Mesendoderm (in vitro differentiated cells): ENCODE data around the gene FILIP1L.

Experiments used
- DNase-seq: peaks from one replicate; pipeline ENCODE4 v3.0.0; 2013
- H2AK5ac ChIP-seq: 2 replicates; pipeline ENCODE4 v1.6.1; 2013; ENCODE audit warnings: low read length, inconsistent platforms
- H2BK120ac ChIP-seq: 2 replicates; pipeline ENCODE4 v1.6.1; 2013; ENCODE audit warnings: low read depth, mild to moderate bottlenecking, low read length, moderate library complexity, mixed read lengths
- H2BK15ac ChIP-seq: replicated peaks from 2 replicates; pipeline ENCODE4 v1.6.1; 2013; ENCODE audit warnings: low read depth, mild to moderate bottlenecking, moderate library complexity
- H2BK5ac ChIP-seq: 2 replicates; pipeline ENCODE4 v1.6.1; 2013; ENCODE audit warnings: low read length, inconsistent platforms
- H3K18ac ChIP-seq: 2 replicates; pipeline ENCODE4 v1.6.1; 2013; ENCODE audit warnings: mild to moderate bottlenecking, low read length, mixed read lengths
- H3K23ac ChIP-seq: one replicate; pipeline ENCODE4 v1.6.1; 2013; ENCODE audit warnings: low read length
- H3K27ac ChIP-seq: 2 replicates; pipeline ENCODE4 v1.5.1; 2013; ENCODE audit warnings: low read depth, mild to moderate bottlenecking, inconsistent platforms, low read length, moderate library complexity
- H3K27me3 ChIP-seq: 2 replicates; pipeline ENCODE4 v1.6.1; 2013; ENCODE audit warnings: low read length, control low read depth, mild to moderate bottlenecking, inconsistent platforms; ENCODE audit not compliant: insufficient read depth, poor library complexity
- H3K36me3 ChIP-seq: 2 replicates; pipeline ENCODE4 v1.6.1; 2013; ENCODE audit warnings: low read length, inconsistent platforms; ENCODE audit not compliant: control insufficient read depth, insufficient read depth
- H3K4ac ChIP-seq: one replicate; pipeline ENCODE4 v1.6.1; 2013; ENCODE audit warnings: low read depth, mild to moderate bottlenecking, low read length, moderate library complexity
- H3K4me1 ChIP-seq: 2 replicates; pipeline ENCODE4 v1.6.1; 2013; ENCODE audit warnings: low read depth, low read length, inconsistent platforms; ENCODE audit not compliant: control insufficient read depth
- H3K4me2 ChIP-seq: 2 replicates; pipeline ENCODE4 v1.6.1; 2013; ENCODE audit warnings: low read length
- H3K4me3 ChIP-seq: 2 replicates; pipeline ENCODE4 v1.5.1; 2013; ENCODE audit warnings: mild to moderate bottlenecking, low read length
- H3K56ac ChIP-seq: one replicate; pipeline ENCODE4 v1.6.1; 2013; ENCODE audit warnings: low read length
- H3K79me1 ChIP-seq: 2 replicates; pipeline ENCODE4 v1.6.1; 2013; ENCODE audit warnings: low read length, inconsistent platforms
- H3K79me2 ChIP-seq: 2 replicates; pipeline ENCODE4 v1.6.1; 2013; ENCODE audit warnings: mild to moderate bottlenecking, low read length; ENCODE audit not compliant: control insufficient read depth, insufficient read depth
- H3K9ac ChIP-seq: 2 replicates; pipeline ENCODE4 v1.6.1; 2013; ENCODE audit warnings: low read length, inconsistent platforms
- H4K5ac ChIP-seq: one replicate; pipeline ENCODE4 v1.6.1; 2013; ENCODE audit warnings: low read length
- H4K8ac ChIP-seq: one replicate; pipeline ENCODE4 v1.6.1; 2013; ENCODE audit warnings: low read depth, mild to moderate bottlenecking, control low read depth, low read length, moderate library complexity
- WGBS: extraction: QIAGEN DNeasy Blood & Tissue Kit; methylation state at CpG from one replicate; pipeline ENCODE4 v1.1.7; 2013; ENCODE audit warnings: low lambda C conversion rate, missing lambda C conversion rate; ENCODE audit not compliant: insufficient coverage; ENCODE audit errors: extremely low coverage; 5-methylcytosine and 5-hydroxymethylcytosine counted together

Gene FILIP1L

DNA sequence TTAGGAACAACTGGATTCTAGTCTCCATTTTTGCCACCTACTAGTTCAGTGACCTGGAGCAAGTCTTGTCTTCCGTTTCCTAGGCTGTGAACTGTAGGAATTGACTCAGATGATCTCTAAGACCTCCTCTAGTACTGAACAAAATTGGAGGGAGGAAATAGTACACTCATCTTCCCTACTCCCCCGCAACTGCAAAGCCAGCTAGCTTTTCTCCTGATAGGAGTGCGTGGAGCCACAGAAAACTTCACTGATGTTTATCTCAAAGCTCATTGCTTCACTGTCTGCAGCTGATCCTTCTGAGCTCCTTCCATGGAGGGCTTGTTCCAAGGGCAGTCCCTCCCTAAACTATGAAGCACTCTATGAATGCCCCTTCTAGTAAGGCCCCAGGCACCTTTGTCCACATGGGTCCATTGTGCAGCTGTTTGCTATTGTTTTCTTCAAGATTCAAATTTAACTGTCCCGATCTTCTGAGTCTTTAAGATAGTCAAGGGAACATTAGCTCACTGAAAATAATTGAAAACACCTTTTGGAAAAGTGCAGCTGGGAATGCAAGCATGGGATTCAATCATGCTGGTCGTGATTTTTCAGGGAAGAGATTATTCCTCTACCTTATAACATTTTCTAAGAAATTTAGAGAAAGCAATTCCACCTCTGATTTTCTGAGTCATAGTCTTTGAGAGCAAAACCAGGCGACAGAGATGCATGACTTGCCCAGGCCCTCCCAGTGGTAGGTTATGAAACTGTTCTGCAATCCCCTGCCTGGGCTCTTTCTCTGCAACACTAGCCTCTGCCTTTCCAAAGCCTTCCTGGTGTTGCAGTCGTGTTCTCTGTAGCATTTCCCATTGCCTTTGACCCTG is 24.3 kb downstream of the FILIP1L start:
- no peaks in the 10 kb centered on the region for H3K79me1 ChIP-seq
- no peak overlapping the region for H4K8ac ChIP-seq
- H3K4ac ChIP-seq: no peak overlapping the region
- no peak overlapping the region for H2BK15ac ChIP-seq
- H2BK120ac ChIP-seq: no peak overlapping the region
- no peak overlapping the region for H3K9ac ChIP-seq
- H3K79me2 ChIP-seq: no peaks in the 10 kb centered on the region
- no peak overlapping the region for H4K5ac ChIP-seq
- no peak overlapping the region for H3K27ac ChIP-seq
- no peak overlapping the region for H3K23ac ChIP-seq
- H2AK5ac ChIP-seq: no peak overlapping the region
- no peaks in the 10 kb centered on the region for H3K36me3 ChIP-seq
- H3K56ac ChIP-seq: no peak overlapping the region
- DNase-seq: peak; percentile 80
- no CpG with 5 or more reads among the region's 7 CpGs for WGBS
- no peaks in the 10 kb centered on the region for H3K27me3 ChIP-seq
- no peaks in the 10 kb centered on the region for H3K4me1 ChIP-seq
- no peak overlapping the region for H2BK5ac ChIP-seq
- H3K4me2 ChIP-seq: no peak overlapping the region
- no peak overlapping the region for H3K4me3 ChIP-seq
- H3K18ac ChIP-seq: no peak overlapping the region

DNA sequence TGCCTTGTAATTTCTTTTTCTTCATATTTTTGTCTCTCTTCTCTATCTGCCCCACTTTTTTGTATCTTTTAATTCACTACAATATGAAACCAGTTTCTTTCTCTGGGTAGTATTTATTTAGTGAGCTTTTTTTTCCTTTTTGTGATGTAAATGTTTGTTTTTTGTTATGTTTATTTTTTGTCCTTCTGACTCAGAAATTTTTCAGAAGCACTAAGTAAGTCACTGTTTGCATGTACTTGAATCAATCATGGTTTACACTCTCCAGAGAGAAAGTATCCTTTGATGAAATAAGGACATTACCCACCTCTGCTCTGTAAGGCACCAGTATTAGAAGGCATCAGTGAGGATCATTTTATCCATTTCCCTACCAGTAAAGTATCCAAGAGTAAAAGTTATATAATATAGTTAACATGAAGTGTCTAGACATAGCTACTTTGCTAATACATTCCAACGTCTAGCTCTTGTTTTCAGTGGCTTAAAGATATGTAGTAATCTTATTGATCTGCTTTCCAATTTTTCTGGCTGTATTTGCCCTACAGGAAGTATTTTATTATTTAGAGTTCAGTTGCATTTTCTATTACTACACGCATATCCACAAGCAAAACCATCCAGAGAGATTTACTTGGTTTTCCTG is 25.4 kb downstream of the FILIP1L start:
- H3K79me2 ChIP-seq: no peaks in the 10 kb centered on the region
- no peak overlapping the region for H3K9ac ChIP-seq
- no peaks in the 10 kb centered on the region for H3K27me3 ChIP-seq
- H3K79me1 ChIP-seq: no peaks in the 10 kb centered on the region
- DNase-seq: no peak
- no peak overlapping the region for H3K56ac ChIP-seq
- no peak overlapping the region for H3K23ac ChIP-seq
- H3K27ac ChIP-seq: no peak overlapping the region
- H2BK120ac ChIP-seq: no peak overlapping the region
- H3K4me1 ChIP-seq: no peaks in the 10 kb centered on the region
- no peak overlapping the region for H3K4me2 ChIP-seq
- no peak overlapping the region for H2BK5ac ChIP-seq
- WGBS: no CpG with 5 or more reads among the region's 2 CpGs
- H4K8ac ChIP-seq: no peak overlapping the region
- no peak overlapping the region for H3K4me3 ChIP-seq
- no peak overlapping the region for H3K4ac ChIP-seq
- no peak overlapping the region for H2BK15ac ChIP-seq
- no peak overlapping the region for H4K5ac ChIP-seq
- no peaks in the 10 kb centered on the region for H3K36me3 ChIP-seq
- H2AK5ac ChIP-seq: no peak overlapping the region
- no peak overlapping the region for H3K18ac ChIP-seq

DNA sequence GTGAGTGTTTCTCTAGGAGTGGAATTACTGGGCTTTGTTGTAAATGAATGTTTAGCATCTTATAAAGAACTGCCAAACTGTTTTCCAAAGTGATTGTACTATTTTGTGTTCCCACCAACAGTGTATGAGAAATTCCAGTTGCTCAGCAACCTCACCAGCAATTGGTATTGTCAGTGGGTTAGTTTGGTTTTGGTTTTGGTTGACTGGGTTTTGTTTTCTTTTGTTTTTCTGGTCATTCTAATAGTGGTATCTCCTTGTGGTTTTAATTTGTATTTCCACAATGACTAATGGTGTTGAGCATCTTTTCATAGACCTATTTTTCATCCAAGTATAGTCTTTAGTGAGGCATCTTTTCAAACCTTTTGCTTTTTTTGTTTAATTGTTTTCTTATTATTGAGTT is 27.1 kb downstream of the FILIP1L start:
- no peak overlapping the region for H4K8ac ChIP-seq
- no peak overlapping the region for H3K18ac ChIP-seq
- no peak overlapping the region for H3K4me3 ChIP-seq
- H3K4me1 ChIP-seq: no peaks in the 10 kb centered on the region
- no peak overlapping the region for H2AK5ac ChIP-seq
- no peak overlapping the region for H2BK120ac ChIP-seq
- no peak overlapping the region for H3K4me2 ChIP-seq
- no peaks in the 10 kb centered on the region for H3K36me3 ChIP-seq
- H2BK5ac ChIP-seq: no peak overlapping the region
- no peak overlapping the region for H2BK15ac ChIP-seq
- no peak for DNase-seq
- no peak overlapping the region for H3K9ac ChIP-seq
- H3K23ac ChIP-seq: no peak overlapping the region
- H4K5ac ChIP-seq: no peak overlapping the region
- H3K79me1 ChIP-seq: no peaks in the 10 kb centered on the region
- no peak overlapping the region for H3K4ac ChIP-seq
- H3K27ac ChIP-seq: no peak overlapping the region
- no peak overlapping the region for H3K56ac ChIP-seq
- H3K79me2 ChIP-seq: no peaks in the 10 kb centered on the region
- no peaks in the 10 kb centered on the region for H3K27me3 ChIP-seq

DNA sequence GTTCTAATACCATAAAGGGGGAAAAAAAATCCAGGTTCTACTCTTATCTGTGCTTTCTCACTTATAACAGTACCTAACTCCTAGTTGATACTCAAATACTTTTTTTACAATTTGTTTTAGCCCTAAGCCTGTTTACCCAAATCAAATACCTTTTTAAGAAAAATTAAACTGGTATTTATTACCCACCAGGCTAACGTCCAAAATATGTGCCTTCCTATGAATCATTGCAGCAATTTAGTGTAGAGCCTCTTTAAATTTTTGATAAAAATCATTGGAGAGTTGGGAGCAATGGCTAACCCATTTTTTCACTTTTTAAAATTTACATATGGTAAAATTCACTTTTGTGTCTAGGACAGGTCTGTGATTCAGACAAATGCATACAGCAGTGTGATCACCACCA is 27.9 kb downstream of the FILIP1L start:
- Histone ChIP-seq H2BK5ac (no peak overlapping the region), H3K4me2 (no peak overlapping the region), H3K36me3 (no peaks in the 10 kb centered on the region), H4K8ac (no peak overlapping the region), H3K4ac (no peak overlapping the region), H4K5ac (no peak overlapping the region), H3K4me1 (no peaks in the 10 kb centered on the region), H3K79me2 (no peaks in the 10 kb centered on the region), H3K27ac (no peak overlapping the region), H3K4me3 (no peak overlapping the region), H3K23ac (no peak overlapping the region), H3K27me3 (no peaks in the 10 kb centered on the region), H3K79me1 (no peaks in the 10 kb centered on the region), H2BK15ac (no peak overlapping the region), H3K56ac (no peak overlapping the region), H2AK5ac (no peak overlapping the region), H3K9ac (no peak overlapping the region), H2BK120ac (no peak overlapping the region), H3K18ac (no peak overlapping the region)
- no CpG with 5 or more reads among the region's 1 CpG for WGBS
- DNase-seq: no peak

DNA sequence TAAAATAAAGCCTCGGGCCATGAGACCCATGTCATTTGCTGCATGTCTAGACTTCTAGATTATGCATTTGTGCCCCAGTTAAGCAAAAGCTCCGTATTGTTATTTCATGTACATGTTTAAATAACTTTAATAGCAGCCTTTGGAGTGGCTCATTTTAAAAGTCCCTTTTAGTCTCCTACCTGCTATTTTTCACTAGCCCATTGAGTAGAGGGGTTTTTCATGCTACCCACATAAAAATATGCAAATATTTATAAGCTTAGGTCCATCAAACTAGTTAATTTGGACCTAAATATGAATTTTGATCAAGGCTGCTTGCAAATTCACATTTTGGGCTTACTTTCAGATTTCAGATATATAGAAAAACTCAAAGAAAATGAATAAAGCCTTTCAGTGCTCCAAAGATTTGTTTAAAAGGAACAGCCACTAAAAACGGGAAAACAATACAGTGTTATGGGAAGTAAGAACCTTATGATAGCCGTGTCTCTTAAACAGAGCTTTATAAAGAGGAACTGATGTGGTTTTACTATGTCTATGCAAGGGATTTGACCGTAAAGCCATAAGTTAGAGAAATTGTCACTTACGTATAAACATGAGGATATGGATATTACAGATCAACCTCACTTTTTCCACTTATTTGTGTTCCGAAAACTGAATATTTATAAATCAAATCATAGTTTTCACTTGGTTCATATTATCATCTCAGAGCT is 30.0 kb downstream of the FILIP1L start:
- no peak overlapping the region for H2BK5ac ChIP-seq
- no peak overlapping the region for H3K56ac ChIP-seq
- H4K8ac ChIP-seq: no peak overlapping the region
- no peak overlapping the region for H3K4me2 ChIP-seq
- no peaks in the 10 kb centered on the region for H3K79me1 ChIP-seq
- H3K4me1 ChIP-seq: no peaks in the 10 kb centered on the region
- no peak overlapping the region for H4K5ac ChIP-seq
- no peak overlapping the region for H3K4me3 ChIP-seq
- no peak overlapping the region for H3K18ac ChIP-seq
- H3K36me3 ChIP-seq: no peaks in the 10 kb centered on the region
- no peak overlapping the region for H2AK5ac ChIP-seq
- WGBS: no CpG with 5 or more reads among the region's 7 CpGs
- H2BK15ac ChIP-seq: no peak overlapping the region
- no peak overlapping the region for H3K23ac ChIP-seq
- H2BK120ac ChIP-seq: no peak overlapping the region
- no peak overlapping the region for H3K27ac ChIP-seq
- H3K27me3 ChIP-seq: no peaks in the 10 kb centered on the region
- no peak for DNase-seq
- no peak overlapping the region for H3K9ac ChIP-seq
- no peak overlapping the region for H3K4ac ChIP-seq
- no peaks in the 10 kb centered on the region for H3K79me2 ChIP-seq
